GM12865 (cell line): ENCODE measurements around the gene NR6A1.

Experiments used
- DNase-seq: peaks from one replicate; pipeline ENCODE4 v3.0.0; 2010; ENCODE audit warnings: low read depth
- H3K4me3 ChIP-seq: 2 replicates; pipeline ENCODE4 v1.5.1; 2011; ENCODE audit warnings: mild to moderate bottlenecking, low read depth, low read length, control low read depth
- CTCF ChIP-seq: IDR thresholded peaks from 2 replicates; pipeline ENCODE4 v1.5.1; 2011; ENCODE audit warnings: low read length, control low read depth, low read depth, inconsistent platforms; ENCODE audit not compliant: insufficient read depth; ENCODE audit errors: missing control alignments

NR6A1 gene

GRCh38 chr9:124613849-124614248 is 157.3 kb downstream of the NR6A1 start:
- no peak for DNase-seq
- H3K4me3 ChIP-seq, result no peak overlapping the region
- TF ChIP-seq CTCF, result no peak

GRCh38 chr9:124611106-124611505 is 160.0 kb downstream of the NR6A1 start:
- TF ChIP-seq CTCF, result no peak
- DNase-seq, result no peak
- no peak overlapping the region for H3K4me3 ChIP-seq

- DNase-seq, result no peak
- no peak overlapping the region for H3K4me3 ChIP-seq
- TF ChIP-seq CTCF, result no peak
Observed at GRCh38 chr9:124606027-124606426, 165.1 kb downstream of the NR6A1 start.

- TF ChIP-seq CTCF, result no peak
- DNase-seq, result no peak
- H3K4me3 ChIP-seq, result no peak overlapping the region
Observed at GRCh38 chr9:124605258-124605657, 165.9 kb downstream of the NR6A1 start.

- TF ChIP-seq CTCF, result no peak
- no peak overlapping the region for H3K4me3 ChIP-seq
Observed at GRCh38 chr9:124602632-124603031, 168.5 kb downstream of the NR6A1 start.

GRCh38 chr9:124602204-124602603 is 168.9 kb downstream of the NR6A1 start:
- no peak for DNase-seq
- TF ChIP-seq CTCF, result no peak
- H3K4me3 ChIP-seq, result no peak overlapping the region

More at GRCh38 chr9:124602632-124603031, 168.5 kb downstream of the NR6A1 start:
- no peak for DNase-seq

- no peak overlapping the region for H3K4me3 ChIP-seq
- no peak for TF ChIP-seq CTCF
- DNase-seq, result no peak
Observed at GRCh38 chr9:124600407-124600806, 170.7 kb downstream of the NR6A1 start.
